Measurements from ENCODE around the gene ZNF439. TPM values are rescaled to one million over a fixed set of nuclear protein-coding genes. Genes with fewer than 3 reads are reported as not detected.
A peak's percentile ranks its signal among the peaks of the same experiment; 100 is the strongest.
"Not testable (repeated sequence)": the region's sequence is repeated elsewhere in the genome, so short reads cannot be mapped to it uniquely, and the experiment has no call there.

The ZNF439 gene
- 9.1 TPM for total RNA-seq (ENCODE audit: insufficient read depth, low replicate concordance)

GRCh38 chr19:11848594-11849469 is at the start of gene ZNF439:
Gene ZNF439, plus strand, starts transcription at chr19:11848726. Its CDS starts 142 bp downstream, at chr19:11848868.
- DNase-seq (ENCODE audit: low spot score) = peak; percentile 95

- DNase-seq (ENCODE audit: low spot score) = no peak
These were observed 42.0 kb upstream of the ZNF439 start for GRCh38 chr19:11806354-11807098.

- no peak for DNase-seq (ENCODE audit: low spot score)
These were observed 41.5 kb upstream of the ZNF439 start for GRCh38 chr19:11807099-11807380.

- DNase-seq (ENCODE audit: low spot score) = no peak
These were observed 34.9 kb upstream of the ZNF439 start for GRCh38 chr19:11813703-11814028.

GRCh38 chr19:11814029-11814699 is 34.4 kb upstream of the ZNF439 start, which contains the start of gene ZNF440:
Gene ZNF440, plus strand, starts transcription at chr19:11814273. Its CDS starts 175 bp downstream, at chr19:11814448.
- peak; percentile 97 for DNase-seq (ENCODE audit: low spot score)

GRCh38 chr19:11814700-11815035 is 33.9 kb upstream of the ZNF439 start:
- DNase-seq (ENCODE audit: low spot score) = peak; percentile 22

GRCh38 chr19:11821474-11822109 is 26.9 kb upstream of the ZNF439 start:
- DNase-seq (ENCODE audit: low spot score) = no peak

- DNase-seq (ENCODE audit: low spot score) = not testable (repeated sequence)
These were observed 19.3 kb upstream of the ZNF439 start for GRCh38 chr19:11828957-11829876.

- no peak for DNase-seq (ENCODE audit: low spot score)
These were observed 16.1 kb upstream of the ZNF439 start for GRCh38 chr19:11832253-11832912.

GRCh38 chr19:11833541-11833940 is 15.0 kb upstream of the ZNF439 start:
- no peak for DNase-seq (ENCODE audit: low spot score)

- not testable (repeated sequence) for DNase-seq (ENCODE audit: low spot score)
These were observed 12.9 kb upstream of the ZNF439 start for GRCh38 chr19:11835626-11836066.

- no peak for DNase-seq (ENCODE audit: low spot score)
These were observed 4.8 kb upstream of the ZNF439 start for GRCh38 chr19:11843722-11844121.

- DNase-seq (ENCODE audit: low spot score) = not testable (repeated sequence)
These were observed 911 bp upstream of the ZNF439 start for GRCh38 chr19:11847615-11848014.

- DNase-seq (ENCODE audit: low spot score) = no peak
These were observed 329 bp upstream of the ZNF439 start for GRCh38 chr19:11848200-11848593.

- not testable (repeated sequence) for DNase-seq (ENCODE audit: low spot score)
These were observed 1.8 kb downstream of the ZNF439 start for GRCh38 chr19:11850289-11850688.

- no peak for DNase-seq (ENCODE audit: low spot score)
These were observed 4.8 kb downstream of the ZNF439 start for GRCh38 chr19:11853358-11853757.

- peak; percentile 50 for DNase-seq (ENCODE audit: low spot score)
These were observed 8.2 kb downstream of the ZNF439 start for GRCh38 chr19:11856596-11857250.

- DNase-seq (ENCODE audit: low spot score) = no peak
These were observed 12.2 kb downstream of the ZNF439 start for GRCh38 chr19:11860721-11861120.

- DNase-seq (ENCODE audit: low spot score) = no peak
These were observed 12.8 kb downstream of the ZNF439 start for GRCh38 chr19:11861301-11861700.

- not testable (repeated sequence) for DNase-seq (ENCODE audit: low spot score)
These were observed 19.2 kb downstream of the ZNF439 start for GRCh38 chr19:11867766-11868165.

All from umbilical cord (tissue), 2 donors.